NCI-H510A (cell line): Measurements from ENCODE around the gene MS4A4E.
"Not testable (repeated sequence)": the region's sequence is repeated elsewhere in the genome, so short reads cannot be mapped to it uniquely, and the experiment has no call there.

ENCODE experiments used
- DNase-seq: peaks from one replicate; lab custom pipeline; 2025; lab: John Stamatoyannopoulos, UW

The MS4A4E gene

GRCh38 chr11:60170566-60170965, 72.4 kb downstream of the MS4A4E start:
- no peak for DNase-seq

GRCh38 chr11:60169264-60169915, 73.5 kb downstream of the MS4A4E start:
- no peak for DNase-seq

GRCh38 chr11:60168306-60168705, 74.6 kb downstream of the MS4A4E start:
- DNase-seq: no peak

GRCh38 chr11:60165951-60166350, 77.0 kb downstream of the MS4A4E start:
- no peak for DNase-seq

- DNase-seq: no peak
Measured at GRCh38 chr11:60165538-60165937, 77.4 kb downstream of the MS4A4E start.

- DNase-seq: no peak
Measured at GRCh38 chr11:60164550-60165075, 78.3 kb downstream of the MS4A4E start.

GRCh38 chr11:60161766-60162165, 81.2 kb downstream of the MS4A4E start:
- DNase-seq: no peak

GRCh38 chr11:60161107-60161506, 81.8 kb downstream of the MS4A4E start:
- DNase-seq: no peak

- DNase-seq: no peak
Measured at GRCh38 chr11:60159868-60160267, 83.1 kb downstream of the MS4A4E start.

- no peak for DNase-seq
Measured at GRCh38 chr11:60159284-60159683, 83.7 kb downstream of the MS4A4E start.

GRCh38 chr11:60158636-60159035, 84.3 kb downstream of the MS4A4E start:
- DNase-seq: no peak

- no peak for DNase-seq
Measured at GRCh38 chr11:60155931-60156330, 87.0 kb downstream of the MS4A4E start.

- not testable (repeated sequence) for DNase-seq
Measured at GRCh38 chr11:60152727-60153126, 90.2 kb downstream of the MS4A4E start.

- no peak for DNase-seq
Measured at GRCh38 chr11:60150279-60150678, 92.7 kb downstream of the MS4A4E start.
